Activated CD8-positive, alpha-beta memory T cell treated with anti-CD3 and anti-CD28 coated beads, Interleukin-2, amount 10 ng/mL, durations not matched to agents 7 days and 5 days (primary cell): ENCODE measurements around the gene TBC1D5. TPM values are rescaled to one million over a fixed set of nuclear protein-coding genes. Genes with fewer than 3 reads are reported as not detected.
"Not testable (repeated sequence)": the region's sequence is repeated elsewhere in the genome, so short reads cannot be mapped to it uniquely, and the experiment has no call there.

ENCODE experiments used
- ATAC-seq: fragments of 150-1000 bp; cut with Tn5 transposase; one replicate; pipeline ENCODE4 v1.10.0; 2021; ENCODE audit warnings: moderate library complexity
- CTCF ChIA-PET: fragments of 350-600 bp; sonication (Branson Sonifier 250); formaldehyde crosslinking; loops from one replicate; lab custom pipeline; 2021; ENCODE audit warnings: antibody characterized with exemption; lab: Charles Lee
- DNase-seq: peaks from one replicate; pipeline ENCODE4 v3.0.0-alpha.2; 2020
- H3K27ac Mint-ChIP-seq: one replicate; pipeline ENCODE4 v1.8.0; 2021; ENCODE audit warnings: mild to moderate bottlenecking, mixed read lengths
- H3K27me3 Mint-ChIP-seq: one replicate; pipeline ENCODE4 v1.8.0; 2021; ENCODE audit warnings: mixed read lengths
- H3K36me3 Mint-ChIP-seq: one replicate; pipeline ENCODE4 v1.8.0; 2021; ENCODE audit warnings: mild to moderate bottlenecking, mixed read lengths
- H3K4me1 Mint-ChIP-seq: one replicate; pipeline ENCODE4 v1.8.0; 2021; ENCODE audit warnings: mixed read lengths
- H3K4me3 Mint-ChIP-seq: one replicate; pipeline ENCODE4 v1.8.0; 2021; ENCODE audit warnings: mild to moderate bottlenecking, moderate library complexity, mixed read lengths
- H3K9me3 Mint-ChIP-seq: one replicate; pipeline ENCODE4 v1.8.0; 2022; ENCODE audit warnings: low read depth, mixed read lengths
- total RNA-seq, 2 experiments: library from RNA; stranded (reverse); gene quantifications; one replicate each; pipeline ENCODE4 v1.2.3, GENCODE V29; 2021

TBC1D5 gene
- total RNA-seq, 2 experiments from 2014 or later, result 54.3 to 58.9 TPM

GRCh38 chr3:17510265-17510664, 232.2 kb downstream of the TBC1D5 start:
- CTCF ChIA-PET, result no interaction called here
- no peak overlapping the region for H3K27ac Mint-ChIP-seq

GRCh38 chr3:17508180-17508752, 234.2 kb downstream of the TBC1D5 start:
- DNase-seq, result no peak
- CTCF ChIA-PET, result no interaction called here
- Mint-ChIP-seq H3K27me3 (no peaks in the 10 kb centered on the region), H3K9me3 (no peaks in the 10 kb centered on the region), H3K36me3 (peaks cover 4% of the 10 kb centered on the region), H3K27ac (no peak overlapping the region), H3K4me1 (no peaks in the 10 kb centered on the region), H3K4me3 (no peak overlapping the region)
- no peak for ATAC-seq

More at GRCh38 chr3:17510265-17510664, 232.2 kb downstream of the TBC1D5 start:
- Mint-ChIP-seq H3K4me3 (no peak overlapping the region), H3K27me3 (no peaks in the 10 kb centered on the region), H3K9me3 (no peaks in the 10 kb centered on the region), H3K36me3 (no peaks in the 10 kb centered on the region), H3K4me1 (peaks cover 2% of the 10 kb centered on the region)
- ATAC-seq (no peak), DNase-seq (no peak)

- CTCF ChIA-PET, result no interaction called here
- no peaks in the 10 kb centered on the region for H3K9me3 Mint-ChIP-seq
Measured at GRCh38 chr3:17507480-17507879, 235.0 kb downstream of the TBC1D5 start.

GRCh38 chr3:17505856-17506255, 236.6 kb downstream of the TBC1D5 start:
- H3K27ac Mint-ChIP-seq, result no peak overlapping the region
- H3K9me3 Mint-ChIP-seq, result no peaks in the 10 kb centered on the region
- ATAC-seq (no peak), DNase-seq (no peak)
- CTCF ChIA-PET, result no interaction called here
- peaks cover 4% of the 10 kb centered on the region for H3K36me3 Mint-ChIP-seq
- H3K27me3 Mint-ChIP-seq, result no peaks in the 10 kb centered on the region
- no peaks in the 10 kb centered on the region for H3K4me1 Mint-ChIP-seq
- H3K4me3 Mint-ChIP-seq, result no peak overlapping the region

More at GRCh38 chr3:17507480-17507879, 235.0 kb downstream of the TBC1D5 start:
- ATAC-seq (no peak), DNase-seq (no peak)
- H3K4me1 Mint-ChIP-seq, result no peaks in the 10 kb centered on the region
- H3K27me3 Mint-ChIP-seq, result no peaks in the 10 kb centered on the region
- no peak overlapping the region for H3K4me3 Mint-ChIP-seq
- H3K27ac Mint-ChIP-seq, result no peak overlapping the region
- peaks cover 4% of the 10 kb centered on the region for H3K36me3 Mint-ChIP-seq

- CTCF ChIA-PET, result no interaction called here
- H3K4me3 Mint-ChIP-seq, result no peak overlapping the region
Measured at GRCh38 chr3:17501745-17502144, 240.7 kb downstream of the TBC1D5 start.

DNA sequence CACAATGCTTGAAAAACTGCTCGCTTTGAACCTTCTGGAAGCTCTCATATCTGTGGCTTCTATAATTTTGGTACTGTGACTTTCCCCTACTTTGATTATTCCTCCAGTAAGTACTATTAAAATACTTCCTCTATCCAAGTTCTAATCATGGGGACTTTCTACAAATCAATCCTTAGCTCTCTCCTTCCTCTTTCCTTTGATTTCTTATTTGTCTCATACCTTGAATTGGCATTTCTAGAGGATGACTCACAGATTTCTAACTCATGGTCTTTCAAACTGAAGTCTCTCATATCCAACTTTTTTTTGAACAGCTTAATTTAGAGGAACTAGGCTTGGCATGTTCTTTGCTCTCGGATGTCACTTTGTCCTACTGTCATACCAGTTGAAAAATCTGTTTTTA, 241.8 kb downstream of the TBC1D5 start:
- H3K27me3 Mint-ChIP-seq, result no peaks in the 10 kb centered on the region
- no peak overlapping the region for H3K4me3 Mint-ChIP-seq
- peaks cover 4% of the 10 kb centered on the region for H3K36me3 Mint-ChIP-seq
- ATAC-seq, result no peak
- H3K4me1 Mint-ChIP-seq, result no peaks in the 10 kb centered on the region
- no peak for DNase-seq
- CTCF ChIA-PET, result no interaction called here
- H3K27ac Mint-ChIP-seq, result no peak overlapping the region
- H3K9me3 Mint-ChIP-seq, result no peaks in the 10 kb centered on the region

More at GRCh38 chr3:17501745-17502144, 240.7 kb downstream of the TBC1D5 start:
- Mint-ChIP-seq H3K4me1 (no peaks in the 10 kb centered on the region), H3K27ac (no peak overlapping the region), H3K27me3 (no peaks in the 10 kb centered on the region), H3K9me3 (no peaks in the 10 kb centered on the region), H3K36me3 (peaks cover 4% of the 10 kb centered on the region)
- no peak for ATAC-seq
- DNase-seq, result no peak

DNA sequence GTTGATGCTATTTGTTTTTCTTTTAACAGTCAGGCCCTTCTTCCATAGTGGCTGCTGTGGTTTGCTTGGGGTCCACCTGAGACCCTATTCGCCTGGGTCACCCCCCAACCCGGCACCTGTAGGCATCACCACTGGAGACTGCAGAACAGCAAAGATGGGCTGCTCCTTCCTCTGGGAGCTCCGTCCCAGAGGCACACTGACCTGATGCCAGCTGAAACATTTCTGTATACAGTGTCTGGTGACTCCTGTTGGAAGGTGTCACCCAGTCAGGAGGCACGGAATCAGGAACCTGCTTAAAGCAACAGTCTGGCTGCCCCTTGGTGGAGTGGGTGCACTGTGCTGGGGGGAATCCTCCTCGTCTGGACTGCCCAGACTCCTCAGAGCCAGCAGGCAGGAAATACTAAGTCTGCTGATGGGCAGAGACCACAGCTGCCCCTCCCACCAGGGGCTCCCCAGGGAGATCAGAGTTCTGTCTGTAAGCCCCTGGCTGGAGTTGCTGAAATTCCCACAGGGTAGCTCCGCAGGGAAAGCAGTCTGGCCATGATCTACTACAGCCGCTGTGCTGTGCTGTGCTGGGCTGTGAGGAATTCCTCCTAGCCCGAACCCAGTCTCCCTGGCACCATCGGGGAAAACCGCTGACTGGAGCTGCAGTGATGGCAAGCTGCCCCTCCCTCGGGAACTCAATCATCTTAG, 248.2 kb downstream of the TBC1D5 start:
- ATAC-seq (no peak), DNase-seq (no peak)
- CTCF ChIA-PET, result no interaction called here
- Mint-ChIP-seq H3K27ac (no peak overlapping the region), H3K27me3 (no peaks in the 10 kb centered on the region), H3K4me1 (no peaks in the 10 kb centered on the region), H3K4me3 (no peak overlapping the region), H3K36me3 (peaks cover 15% of the 10 kb centered on the region), H3K9me3 (peaks cover 7% of the 10 kb centered on the region)

DNA sequence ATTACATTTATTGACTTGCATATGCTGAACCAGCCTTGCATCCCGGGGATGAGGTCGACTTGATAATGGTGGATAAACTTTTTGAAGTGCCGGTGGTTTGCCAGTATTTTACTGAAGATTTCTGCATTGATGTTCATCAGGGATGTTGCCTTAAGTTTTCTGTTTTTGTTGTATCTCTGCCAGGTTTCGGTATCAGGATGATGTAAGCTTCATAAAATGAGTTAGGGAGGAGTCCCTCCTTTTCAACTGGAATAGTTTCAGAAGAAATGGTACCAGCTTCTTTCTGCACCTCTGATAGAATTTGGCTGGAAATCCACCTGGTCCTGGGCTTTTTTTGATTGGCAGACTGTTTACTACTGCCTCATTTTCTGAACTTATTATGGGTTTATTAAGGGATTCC, 250.8 kb downstream of the TBC1D5 start:
- CTCF ChIA-PET, result interaction anchor here (1.7 kb wide), 1 partner anchor 41 kb away, joined by 3 read pairs; no protein-coding TSS in a partner anchor
- no peaks in the 10 kb centered on the region for H3K4me1 Mint-ChIP-seq
- H3K4me3 Mint-ChIP-seq, result no peak overlapping the region
- no peak for DNase-seq
- H3K9me3 Mint-ChIP-seq, result peaks cover 7% of the 10 kb centered on the region
- H3K36me3 Mint-ChIP-seq, result peaks cover 20% of the 10 kb centered on the region
- no peak for ATAC-seq
- no peaks in the 10 kb centered on the region for H3K27me3 Mint-ChIP-seq
- H3K27ac Mint-ChIP-seq, result no peak overlapping the region

- H3K4me3 Mint-ChIP-seq, ATAC-seq, H3K27ac Mint-ChIP-seq, H3K9me3 Mint-ChIP-seq, H3K27me3 Mint-ChIP-seq, DNase-seq, CTCF ChIA-PET, H3K4me1 Mint-ChIP-seq: not testable (repeated sequence)
- peaks cover 20% of the 10 kb centered on the region for H3K36me3 Mint-ChIP-seq
Measured at GRCh38 chr3:17491190-17491589, 251.2 kb downstream of the TBC1D5 start.

DNA sequence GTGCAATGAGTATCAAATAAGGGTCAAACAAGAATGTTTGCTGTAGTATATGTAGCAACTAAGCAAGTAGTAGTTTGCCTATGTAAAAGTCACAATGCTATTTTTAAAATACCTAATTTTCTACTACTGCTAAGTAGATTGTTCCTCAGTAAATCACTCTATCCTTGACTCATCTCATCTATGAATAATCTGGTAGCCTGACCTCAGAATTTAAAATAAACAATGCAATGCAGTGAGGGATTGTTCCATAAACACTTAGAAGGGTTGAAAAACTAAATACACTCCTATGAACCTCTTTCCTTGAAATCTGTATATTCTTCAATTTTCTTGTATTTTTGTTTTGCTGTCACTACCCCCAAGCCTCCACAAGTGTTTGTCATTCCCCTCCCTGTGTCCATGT, 253.3 kb downstream of the TBC1D5 start:
- no peaks in the 10 kb centered on the region for H3K27me3 Mint-ChIP-seq
- peaks cover 7% of the 10 kb centered on the region for H3K9me3 Mint-ChIP-seq
- DNase-seq (no peak), ATAC-seq (no peak)
- H3K36me3 Mint-ChIP-seq, result peaks cover 18% of the 10 kb centered on the region
- CTCF ChIA-PET, result no interaction called here
- H3K27ac Mint-ChIP-seq, result no peak overlapping the region
- H3K4me3 Mint-ChIP-seq, result no peak overlapping the region
- H3K4me1 Mint-ChIP-seq, result no peaks in the 10 kb centered on the region

GRCh38 chr3:17481116-17481515, 261.3 kb downstream of the TBC1D5 start:
- CTCF ChIA-PET, result no interaction called here
- no peaks in the 10 kb centered on the region for H3K27me3 Mint-ChIP-seq
- H3K27ac Mint-ChIP-seq, result no peak overlapping the region
- no peaks in the 10 kb centered on the region for H3K9me3 Mint-ChIP-seq
- no peak for ATAC-seq
- DNase-seq, result no peak
- H3K4me1 Mint-ChIP-seq, result no peaks in the 10 kb centered on the region
- no peak overlapping the region for H3K4me3 Mint-ChIP-seq
- peaks cover 5% of the 10 kb centered on the region for H3K36me3 Mint-ChIP-seq

- no peak for ATAC-seq
- Mint-ChIP-seq H3K27ac (no peak overlapping the region), H3K4me1 (no peaks in the 10 kb centered on the region), H3K36me3 (peaks cover 5% of the 10 kb centered on the region), H3K27me3 (no peaks in the 10 kb centered on the region), H3K4me3 (no peak overlapping the region), H3K9me3 (no peaks in the 10 kb centered on the region)
- no peak for DNase-seq
- CTCF ChIA-PET, result no interaction called here
Measured at GRCh38 chr3:17479681-17480405, 262.6 kb downstream of the TBC1D5 start.

GRCh38 chr3:17478673-17479072, 263.8 kb downstream of the TBC1D5 start:
- CTCF ChIA-PET, result no interaction called here
- H3K4me3 Mint-ChIP-seq, result no peak overlapping the region
- H3K27ac Mint-ChIP-seq, result no peak overlapping the region
- H3K9me3 Mint-ChIP-seq, result no peaks in the 10 kb centered on the region
- H3K4me1 Mint-ChIP-seq, result no peaks in the 10 kb centered on the region
- H3K27me3 Mint-ChIP-seq, result no peaks in the 10 kb centered on the region
- DNase-seq (no peak), ATAC-seq (no peak)
- H3K36me3 Mint-ChIP-seq, result peaks cover 5% of the 10 kb centered on the region

GRCh38 chr3:17473761-17474160, 268.7 kb downstream of the TBC1D5 start:
- Mint-ChIP-seq H3K27me3 (no peaks in the 10 kb centered on the region), H3K4me3 (no peak overlapping the region), H3K9me3 (no peaks in the 10 kb centered on the region), H3K36me3 (peaks cover 5% of the 10 kb centered on the region), H3K4me1 (no peaks in the 10 kb centered on the region), H3K27ac (no peak overlapping the region)
- ATAC-seq, result no peak
- CTCF ChIA-PET, result interaction anchor here (0.9 to 1.0 kb wide), 2 partner anchors 17 to 79 kb away, joined by 3 read pairs; no protein-coding TSS in a partner anchor
- DNase-seq, result no peak
